ENCODE results near the gene STOM. TPM values are rescaled to one million over a fixed set of nuclear protein-coding genes. Genes with fewer than 3 reads are reported as not detected.

STOM gene
- total RNA-seq, 4 donors from 2014 or later: 43.7 to 169 (median 119) TPM

DNA sequence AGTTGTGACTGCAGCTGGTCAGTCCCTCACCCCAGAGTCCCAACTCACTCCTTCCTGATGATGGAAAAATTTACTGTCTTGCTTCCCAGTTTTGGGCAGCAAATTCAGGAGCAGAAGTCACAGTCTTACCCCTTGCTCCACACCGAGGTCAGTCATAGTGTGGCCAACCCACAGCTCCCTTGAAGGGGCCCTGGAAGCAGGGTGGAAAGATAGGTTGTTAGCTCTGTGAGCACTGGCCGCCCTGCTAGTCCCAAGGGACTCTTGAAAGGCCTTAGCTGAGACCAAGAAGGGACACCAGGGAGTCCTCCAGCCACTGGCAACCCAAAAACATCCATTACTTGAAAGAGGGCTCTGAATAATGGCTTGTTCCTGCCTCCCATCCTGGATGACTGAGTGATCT is 62.1 kb downstream of the STOM start:
- peaks cover 21 to 72% (median 29%) of the 10 kb centered on the region in 3 donors for H3K4me1 ChIP-seq
- 90% methylated on average over 2 of the region's 2 CpGs; no CpG with 5 or more reads in 1 of the 2 donors for WGBS, 2 donors
- no peak for DNase-seq
- H3K9me3 ChIP-seq: no peaks in the 10 kb centered on the region
- H3K27ac ChIP-seq: peak overlapping the region in 2 of 4 donors; percentile 5 to 30
- H3K27me3 ChIP-seq: no peaks in the 10 kb centered on the region
- TF ChIP-seq POLR2A (IDR thresholded peaks at IDR 0.05): no peak
- TF ChIP-seq, protein P1, sequence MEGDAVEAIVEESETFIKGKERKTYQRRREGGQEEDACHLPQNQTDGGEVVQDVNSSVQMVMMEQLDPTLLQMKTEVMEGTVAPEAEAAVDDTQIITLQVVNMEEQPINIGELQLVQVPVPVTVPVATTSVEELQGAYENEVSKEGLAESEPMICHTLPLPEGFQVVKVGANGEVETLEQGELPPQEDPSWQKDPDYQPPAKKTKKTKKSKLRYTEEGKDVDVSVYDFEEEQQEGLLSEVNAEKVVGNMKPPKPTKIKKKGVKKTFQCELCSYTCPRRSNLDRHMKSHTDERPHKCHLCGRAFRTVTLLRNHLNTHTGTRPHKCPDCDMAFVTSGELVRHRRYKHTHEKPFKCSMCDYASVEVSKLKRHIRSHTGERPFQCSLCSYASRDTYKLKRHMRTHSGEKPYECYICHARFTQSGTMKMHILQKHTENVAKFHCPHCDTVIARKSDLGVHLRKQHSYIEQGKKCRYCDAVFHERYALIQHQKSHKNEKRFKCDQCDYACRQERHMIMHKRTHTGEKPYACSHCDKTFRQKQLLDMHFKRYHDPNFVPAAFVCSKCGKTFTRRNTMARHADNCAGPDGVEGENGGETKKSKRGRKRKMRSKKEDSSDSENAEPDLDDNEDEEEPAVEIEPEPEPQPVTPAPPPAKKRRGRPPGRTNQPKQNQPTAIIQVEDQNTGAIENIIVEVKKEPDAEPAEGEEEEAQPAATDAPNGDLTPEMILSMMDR (IDR thresholded peaks at IDR 0.05): no peak
- H3K36me3 ChIP-seq: peaks cover 14 to 98% (median 24%) of the 10 kb centered on the region in 3 donors
- H3K4me3 ChIP-seq: no peak overlapping the region
- intact Hi-C loops (cut with DNase I): loop anchor here (10.0 kb wide), 1 partner anchor 93 kb away; no protein-coding TSS in a partner anchor

DNA sequence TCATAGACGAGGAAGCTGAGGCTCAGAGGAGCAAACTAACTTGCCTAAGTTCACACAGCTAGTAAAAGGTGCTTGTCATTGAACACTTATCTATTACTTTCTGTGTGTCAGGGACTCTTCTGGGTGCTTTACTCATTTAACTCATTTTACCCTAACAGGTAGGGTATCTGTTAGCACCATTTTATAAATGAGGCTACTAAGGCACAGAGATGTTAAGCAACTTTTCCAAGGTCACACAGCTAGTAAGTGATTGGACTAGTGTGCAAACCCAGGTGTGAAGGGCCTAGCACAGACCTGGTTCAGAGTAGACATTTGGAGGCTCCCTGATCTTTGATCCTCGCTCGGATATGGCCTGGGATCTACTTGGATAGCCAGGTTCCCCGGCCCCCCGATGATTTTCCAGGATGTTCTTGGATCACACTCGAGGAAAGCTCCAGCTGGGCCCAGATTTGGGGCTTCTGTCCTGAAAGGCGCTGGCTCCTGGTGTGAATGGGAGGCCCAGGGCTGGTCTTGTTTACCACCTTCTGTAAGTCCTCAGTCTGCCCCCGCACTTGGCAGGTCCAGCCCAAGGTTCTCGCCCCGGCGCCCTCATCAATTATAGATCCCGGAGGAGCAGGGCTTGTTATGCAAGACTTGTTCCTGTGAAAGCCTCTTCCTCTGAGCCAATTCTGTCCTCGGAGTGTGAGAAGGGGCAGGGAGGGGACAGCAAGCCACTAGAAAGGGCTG is 64.6 kb downstream of the STOM start:
- Histone ChIP-seq H3K27me3 (no peaks in the 10 kb centered on the region), H3K36me3 (peaks cover 3 to 88% (median 18%) of the 10 kb centered on the region in 3 donors), H3K27ac (peak overlapping the region; percentile 10 to 95 (median 89)), H3K4me3 (peak overlapping the region in 3 of 4 donors; percentile 9 to 82 (median 79)), H3K4me1 (peaks cover 31 to 88% (median 48%) of the 10 kb centered on the region in 3 donors), H3K9me3 (no peaks in the 10 kb centered on the region)
- DNase-seq: no peak
- 46 to 69% methylated on average over 1 to 13 of the region's 13 CpGs for WGBS, 2 donors
- TF ChIP-seq POLR2A (IDR thresholded peaks at IDR 0.05): no peak
- TF ChIP-seq, protein P1 (IDR thresholded peaks at IDR 0.05): no peak
- intact Hi-C loops (cut with DNase I): loop anchor here (10.0 kb wide), 1 partner anchor 91 kb away; no protein-coding TSS in a partner anchor

DNA sequence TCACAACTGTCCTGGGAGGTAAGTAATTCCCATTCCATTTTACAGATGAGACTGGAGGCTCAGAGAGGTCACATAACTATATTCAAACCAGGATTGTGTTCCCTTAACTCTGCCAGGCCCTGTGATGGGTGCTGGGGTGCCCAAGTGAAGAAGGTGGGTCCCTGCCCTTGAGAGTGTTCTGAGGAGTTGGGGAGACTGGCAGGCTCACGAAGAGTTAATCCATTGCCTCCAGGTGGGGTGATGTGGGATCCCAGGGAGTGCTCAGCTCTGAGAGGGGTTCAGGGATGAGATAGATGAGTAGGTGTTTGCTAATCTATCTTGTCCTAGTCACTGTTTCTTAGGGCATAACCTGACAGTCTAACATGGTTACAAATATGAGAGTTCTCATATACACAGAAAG is 65.3 kb downstream of the STOM start:
- 67 to 80% methylated on average over 1 of the region's 1 CpG for WGBS, 2 donors
- TF ChIP-seq, protein P1 (IDR thresholded peaks at IDR 0.05): no peak
- intact Hi-C loops (cut with DNase I): loop anchor here (10.0 kb wide), 1 partner anchor 90 kb away; no protein-coding TSS in a partner anchor
- peak overlapping the region; percentile 66 to 95 (median 89) for H3K27ac ChIP-seq
- H3K4me1 ChIP-seq: peaks cover 31 to 94% (median 50%) of the 10 kb centered on the region in 3 donors
- H3K4me3 ChIP-seq: peak overlapping the region in 3 of 4 donors; percentile 9 to 82 (median 79)
- no peaks in the 10 kb centered on the region for H3K9me3 ChIP-seq
- peaks cover 0 to 80% (median 18%) of the 10 kb centered on the region in 3 donors for H3K36me3 ChIP-seq
- DNase-seq: no peak
- no peaks in the 10 kb centered on the region for H3K27me3 ChIP-seq

DNA sequence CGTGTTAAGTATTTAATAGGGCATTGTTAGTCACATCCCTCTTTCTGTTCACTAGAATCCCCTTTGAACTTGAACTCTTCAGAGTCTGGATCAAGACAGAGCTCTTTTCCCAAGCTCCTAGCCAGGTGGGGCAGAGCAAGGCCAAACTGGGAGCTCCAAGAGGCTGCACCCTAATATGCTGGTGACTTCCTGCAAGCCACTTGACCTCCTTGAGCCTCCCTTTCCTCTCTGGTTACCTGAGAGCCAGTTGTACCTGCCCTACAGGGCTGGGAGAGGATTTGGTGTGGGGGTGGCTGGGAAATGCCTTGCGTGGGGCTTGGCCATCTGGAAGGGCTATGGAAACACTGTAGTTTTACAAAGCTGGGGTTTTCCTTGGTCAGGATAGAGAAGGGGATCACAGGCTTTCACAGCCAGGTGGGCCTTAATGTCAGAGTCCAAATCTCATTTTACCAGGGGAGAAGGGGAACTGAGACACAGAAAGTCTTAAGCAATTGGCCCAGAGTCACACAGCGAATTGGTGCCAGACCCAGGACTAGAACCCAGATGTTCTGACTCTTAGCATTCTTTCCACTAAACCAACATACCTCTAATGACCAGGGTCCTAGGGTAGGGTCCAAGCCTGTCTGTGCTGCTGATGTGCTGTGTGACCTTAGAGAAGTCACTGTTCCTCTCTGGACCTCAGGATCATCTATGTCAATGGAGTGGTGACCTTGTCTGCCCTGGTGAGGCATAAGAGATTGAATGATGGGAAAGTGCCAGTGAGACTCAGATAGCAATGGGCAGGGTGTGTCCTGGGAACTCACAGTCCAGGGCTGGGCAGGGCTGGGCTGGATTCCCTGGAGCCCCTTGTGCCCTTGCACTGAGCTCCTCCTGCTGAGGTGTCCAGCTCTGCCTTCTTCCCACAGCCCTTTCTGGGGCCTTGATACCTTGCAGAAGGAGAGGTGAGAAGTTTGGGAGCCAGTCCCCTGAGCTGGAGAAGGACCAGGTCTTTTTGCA is 66.3 kb downstream of the STOM start:
- no peaks in the 10 kb centered on the region for H3K9me3 ChIP-seq
- H3K4me3 ChIP-seq: peak overlapping the region in 3 of 4 donors; percentile 53 to 82 (median 79)
- no peak for DNase-seq
- WGBS, 2 donors: 58 to 86% methylated on average over 1 to 2 of the region's 3 CpGs
- peaks cover 0 to 71% (median 18%) of the 10 kb centered on the region in 3 donors for H3K36me3 ChIP-seq
- peak overlapping the region; percentile 66 to 95 (median 89) for H3K27ac ChIP-seq
- intact Hi-C loops (cut with DNase I): loop anchor here (10.0 kb wide), 1 partner anchor 89 kb away; no protein-coding TSS in a partner anchor
- H3K27me3 ChIP-seq: no peaks in the 10 kb centered on the region
- TF ChIP-seq, protein P1 (IDR thresholded peaks at IDR 0.05): no peak
- no peak for TF ChIP-seq POLR2A (IDR thresholded peaks at IDR 0.05)
- H3K4me1 ChIP-seq: peaks cover 39 to 94% (median 55%) of the 10 kb centered on the region in 3 donors

Measured in esophagus squamous epithelium (tissue), 5 donors.